GM12865 (cell line): ENCODE measurements around the gene NOP9.

Experiments used
- DNase-seq: peaks from one replicate; pipeline ENCODE4 v3.0.0; 2010; ENCODE audit warnings: low read depth
- H3K4me3 ChIP-seq: 2 replicates; pipeline ENCODE4 v1.5.1; 2011; ENCODE audit warnings: mild to moderate bottlenecking, low read depth, low read length, control low read depth
- TF ChIP-seq, protein P1 (sequence below): IDR thresholded peaks from 2 replicates; pipeline ENCODE4 v1.5.1; 2011; ENCODE audit warnings: low read length, control low read depth, low read depth, inconsistent platforms; ENCODE audit not compliant: insufficient read depth; ENCODE audit errors: missing control alignments

Gene NOP9

GRCh38 chr14:24330973-24331674 lies 31.5 kb downstream of the NOP9 start:
- H3K4me3 ChIP-seq = no peak overlapping the region
- DNase-seq = no peak
- TF ChIP-seq, protein P1, sequence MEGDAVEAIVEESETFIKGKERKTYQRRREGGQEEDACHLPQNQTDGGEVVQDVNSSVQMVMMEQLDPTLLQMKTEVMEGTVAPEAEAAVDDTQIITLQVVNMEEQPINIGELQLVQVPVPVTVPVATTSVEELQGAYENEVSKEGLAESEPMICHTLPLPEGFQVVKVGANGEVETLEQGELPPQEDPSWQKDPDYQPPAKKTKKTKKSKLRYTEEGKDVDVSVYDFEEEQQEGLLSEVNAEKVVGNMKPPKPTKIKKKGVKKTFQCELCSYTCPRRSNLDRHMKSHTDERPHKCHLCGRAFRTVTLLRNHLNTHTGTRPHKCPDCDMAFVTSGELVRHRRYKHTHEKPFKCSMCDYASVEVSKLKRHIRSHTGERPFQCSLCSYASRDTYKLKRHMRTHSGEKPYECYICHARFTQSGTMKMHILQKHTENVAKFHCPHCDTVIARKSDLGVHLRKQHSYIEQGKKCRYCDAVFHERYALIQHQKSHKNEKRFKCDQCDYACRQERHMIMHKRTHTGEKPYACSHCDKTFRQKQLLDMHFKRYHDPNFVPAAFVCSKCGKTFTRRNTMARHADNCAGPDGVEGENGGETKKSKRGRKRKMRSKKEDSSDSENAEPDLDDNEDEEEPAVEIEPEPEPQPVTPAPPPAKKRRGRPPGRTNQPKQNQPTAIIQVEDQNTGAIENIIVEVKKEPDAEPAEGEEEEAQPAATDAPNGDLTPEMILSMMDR = no peak

- no peak for DNase-seq
- H3K4me3 ChIP-seq = no peak overlapping the region
- TF ChIP-seq, protein P1 = no peak
These were observed 32.1 kb downstream of the NOP9 start for GRCh38 chr14:24331731-24332267.

GRCh38 chr14:24332268-24332993 lies 32.8 kb downstream of the NOP9 start:
- peak overlapping the region; percentile 24 for H3K4me3 ChIP-seq
- TF ChIP-seq, protein P1 = peak; percentile 87
- DNase-seq = peak; percentile 91

GRCh38 chr14:24334431-24335291 lies 35.0 kb downstream of the NOP9 start, which contains the start of gene ADCY4:
ADCY4 (minus strand) TSS chr14:24335071; CDS start chr14:24334652, 419 bp downstream.
- TF ChIP-seq, protein P1 = no peak
- peak within 1 kb of the TSS; percentile 25 for H3K4me3 ChIP-seq
- DNase-seq = no peak

DNA sequence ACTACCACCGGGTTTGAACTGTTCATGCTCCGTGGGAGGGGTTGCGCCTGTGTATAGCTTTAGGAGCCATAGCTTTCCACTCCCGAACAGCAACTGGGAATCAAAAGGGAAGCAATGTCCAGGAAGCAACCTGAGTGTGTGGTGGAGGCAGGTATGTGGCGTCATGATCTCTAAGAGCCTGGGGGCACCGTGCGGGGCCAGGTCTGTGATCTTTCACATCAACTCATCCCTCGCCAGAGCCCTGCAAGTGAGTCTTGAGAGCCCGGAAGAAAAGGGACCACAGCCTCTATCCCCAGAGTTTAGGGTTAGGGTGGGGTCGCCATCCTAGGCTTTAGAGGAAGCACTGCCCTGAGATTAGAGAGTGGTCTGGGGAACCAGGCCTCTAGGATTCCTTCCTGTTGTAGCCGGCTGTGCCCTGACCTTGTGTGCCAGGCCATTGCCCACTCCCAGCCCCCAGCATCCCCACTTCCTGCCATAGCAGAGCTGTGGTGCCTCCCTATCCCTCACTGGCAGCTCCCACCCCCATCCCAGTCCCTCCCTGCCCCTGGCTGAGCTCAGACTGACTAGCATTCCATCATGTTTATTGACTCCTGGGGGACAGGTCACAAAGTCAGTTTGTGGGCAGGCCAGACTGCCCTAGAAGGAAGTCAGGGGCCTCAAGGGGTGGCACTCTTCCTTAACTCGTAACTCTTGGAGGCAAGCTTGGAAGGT lies 36.0 kb downstream of the NOP9 start:
- TF ChIP-seq, protein P1 = no peak
- no peak overlapping the region for H3K4me3 ChIP-seq
- DNase-seq = no peak

DNA sequence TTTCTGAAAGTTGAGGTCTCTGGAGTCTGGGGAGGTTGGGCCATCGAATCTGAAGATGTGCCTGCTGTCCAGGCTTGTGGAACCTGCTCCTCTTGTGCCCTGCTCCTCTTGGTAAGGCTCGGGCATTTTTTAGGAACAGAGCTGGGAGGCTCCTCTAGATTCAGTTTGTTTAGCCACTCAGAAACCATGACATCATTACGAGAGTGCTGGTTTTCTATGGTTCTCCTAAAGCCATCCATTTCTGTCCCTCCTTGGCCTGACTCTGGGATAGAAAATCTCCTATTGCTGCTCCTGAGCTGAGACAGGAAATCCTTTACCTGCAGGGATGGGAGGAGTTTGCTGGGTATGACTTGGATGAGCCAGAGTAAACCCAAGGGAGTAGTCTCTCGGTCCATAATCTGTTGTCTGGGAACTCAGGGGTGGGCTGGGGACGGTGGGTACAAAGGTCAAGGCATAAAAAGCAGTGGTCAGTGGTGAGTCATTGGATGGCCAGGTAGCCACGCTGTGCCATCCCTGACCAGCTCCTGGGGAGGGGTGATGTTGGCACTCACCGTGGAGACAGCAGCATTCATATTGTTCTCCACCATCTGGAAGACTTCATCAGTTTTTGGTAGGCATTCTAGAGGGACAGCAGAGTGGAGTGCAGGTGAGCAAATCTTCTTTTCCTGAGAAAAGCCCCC lies 37.6 kb downstream of the NOP9 start:
- TF ChIP-seq, protein P1 = no peak
- H3K4me3 ChIP-seq = no peak overlapping the region
- no peak for DNase-seq
